ENCODE results near the gene KRTAP3-2.

KRTAP3-2 gene

GRCh38 chr17:40950176-40950575 lies 49.5 kb downstream of the KRTAP3-2 start:
- no peak for DNase-seq (ENCODE audit: low read depth)
- no peak overlapping the region for H3K4me3 ChIP-seq (ENCODE audit: low read length)
- no peak for TF ChIP-seq CTCF (IDR thresholded peaks at IDR 0.05; ENCODE audit: insufficient read depth, low read depth, low read length, missing control alignments)

- H3K4me3 ChIP-seq (ENCODE audit: low read length), result no peak overlapping the region
- no peak for DNase-seq (ENCODE audit: low read depth)
- no peak for TF ChIP-seq CTCF (IDR thresholded peaks at IDR 0.05; ENCODE audit: insufficient read depth, low read depth, low read length, missing control alignments)
Observed at GRCh38 chr17:40949418-40949817, 50.3 kb downstream of the KRTAP3-2 start.
